Fibroblast of mammary gland (primary cell): ENCODE results near the gene SLC17A1.

Experiments
- DNase-seq: peaks from one replicate; pipeline ENCODE4 v3.0.0-alpha.2; 2010; ENCODE audit warnings: low read depth
- H3K4me3 ChIP-seq: 2 replicates; pipeline ENCODE4 v1.5.1; 2011; ENCODE audit warnings: low read depth, mild to moderate bottlenecking, low read length, moderate library complexity; ENCODE audit not compliant: control insufficient read depth
- CTCF ChIP-seq: conservative IDR thresholded peaks from 2 replicates; pipeline ENCODE4 v1.5.1; 2011; ENCODE audit warnings: low read depth, low read length, inconsistent platforms; ENCODE audit not compliant: control insufficient read depth, insufficient read depth

The SLC17A1 gene

GRCh38 chr6:25874118-25874517 lies 42.3 kb upstream of the SLC17A1 start, which contains the start of gene SLC17A3:
Gene SLC17A3, minus strand, starts transcription at chr6:25874243. Its CDS starts 5,856 bp downstream, at chr6:25868387.
- no peak for DNase-seq
- no peak within 1 kb of the TSS for H3K4me3 ChIP-seq
- no peak for TF ChIP-seq CTCF

- no peak for TF ChIP-seq CTCF
- no peak overlapping the region for H3K4me3 ChIP-seq
- no peak for DNase-seq
These were observed 41.0 kb upstream of the SLC17A1 start for GRCh38 chr6:25872814-25873213.

- TF ChIP-seq CTCF = no peak
- H3K4me3 ChIP-seq = no peak overlapping the region
- DNase-seq = no peak
These were observed 38.0 kb upstream of the SLC17A1 start for GRCh38 chr6:25869840-25870239.

- no peak overlapping the region for H3K4me3 ChIP-seq
- TF ChIP-seq CTCF = no peak
- DNase-seq = no peak
These were observed 36.8 kb upstream of the SLC17A1 start for GRCh38 chr6:25868436-25869183.

- DNase-seq = no peak
- no peak for TF ChIP-seq CTCF
- H3K4me3 ChIP-seq = no peak overlapping the region
These were observed 34.2 kb upstream of the SLC17A1 start for GRCh38 chr6:25866011-25866410.

- no peak overlapping the region for H3K4me3 ChIP-seq
- DNase-seq = no peak
- TF ChIP-seq CTCF = no peak
These were observed 31.5 kb upstream of the SLC17A1 start for GRCh38 chr6:25863360-25863759.
